Astrocyte (in vitro differentiated cells and primary cell): ENCODE measurements around the gene DNAJB6. TPM values are rescaled to one million over a fixed set of nuclear protein-coding genes. Genes with fewer than 3 reads are reported as not detected.

Experiments used
- DNase-seq: peaks from one replicate; pipeline ENCODE4 v3.0.0-alpha.2; 2010; ENCODE audit warnings: low read depth
- FAIRE-seq: peaks from 2 replicates; lab custom pipeline; 2011; peaks lifted over from hg19 to GRCh38; lab: Jason Lieb, UNC
- H2AFZ ChIP-seq: 2 replicates; pipeline ENCODE4 v1.6.0; 2012; ENCODE audit warnings: low read depth, low read length, inconsistent platforms
- H3K27ac ChIP-seq: 2 replicates; pipeline ENCODE4 v1.5.1; 2011; ENCODE audit warnings: low read depth, low read length, inconsistent platforms
- H3K27me3 ChIP-seq: 2 replicates; pipeline ENCODE4 v1.6.0; 2011; ENCODE audit warnings: low read length, inconsistent platforms; ENCODE audit not compliant: insufficient read depth
- H3K36me3 ChIP-seq: 2 replicates; pipeline ENCODE4 v1.5.1; 2011; ENCODE audit warnings: low read length, inconsistent platforms; ENCODE audit not compliant: insufficient read depth
- H3K4me1 ChIP-seq: 2 replicates; pipeline ENCODE4 v1.5.1; 2011; ENCODE audit warnings: low read length, inconsistent platforms; ENCODE audit not compliant: insufficient read depth
- H3K4me2 ChIP-seq: 2 replicates; pipeline ENCODE4 v1.6.0; 2012; ENCODE audit warnings: low read length, inconsistent platforms
- H3K4me3 ChIP-seq: 2 replicates; pipeline ENCODE4 v1.5.1; 2011; ENCODE audit warnings: low read depth, mild to moderate bottlenecking, low read length, inconsistent platforms; ENCODE audit not compliant: insufficient read depth
- H3K79me2 ChIP-seq: 2 replicates; pipeline ENCODE4 v1.6.0; 2012; ENCODE audit warnings: mild to moderate bottlenecking, low read length, inconsistent platforms; ENCODE audit not compliant: insufficient read depth
- H3K9ac ChIP-seq: 2 replicates; pipeline ENCODE4 v1.6.0; 2012; ENCODE audit warnings: mild to moderate bottlenecking, low read length, inconsistent platforms
- H3K9me3 ChIP-seq: 2 replicates; pipeline ENCODE4 v1.5.1; 2012; ENCODE audit warnings: low read depth, mild to moderate bottlenecking, low read length, inconsistent platforms; ENCODE audit not compliant: insufficient read depth
- H4K20me1 ChIP-seq: 2 replicates; pipeline ENCODE4 v1.6.0; 2012; ENCODE audit warnings: low read length, inconsistent platforms; ENCODE audit not compliant: insufficient read depth
- H3K27ac Mint-ChIP-seq: one replicate; pipeline ENCODE4 v1.8.0; 2021; ENCODE audit warnings: mild to moderate bottlenecking, mixed read lengths; ENCODE audit not compliant: unreplicated experiment
- H3K27me3 Mint-ChIP-seq: one replicate; pipeline ENCODE4 v1.8.0; 2021; ENCODE audit warnings: low read depth, mixed read lengths; ENCODE audit not compliant: unreplicated experiment
- H3K36me3 Mint-ChIP-seq: one replicate; pipeline ENCODE4 v1.8.0; 2021; ENCODE audit warnings: low read depth, mixed read lengths; ENCODE audit not compliant: unreplicated experiment
- H3K4me1 Mint-ChIP-seq: one replicate; pipeline ENCODE4 v1.8.0; 2021; ENCODE audit warnings: low read depth, mixed read lengths; ENCODE audit not compliant: unreplicated experiment
- H3K4me3 Mint-ChIP-seq: one replicate; pipeline ENCODE4 v1.8.0; 2021; ENCODE audit warnings: mild to moderate bottlenecking, moderate library complexity, mixed read lengths; ENCODE audit not compliant: unreplicated experiment
- H3K9me3 Mint-ChIP-seq: one replicate; pipeline ENCODE4 v1.8.0; 2021; ENCODE audit warnings: mild to moderate bottlenecking, mixed read lengths; ENCODE audit not compliant: unreplicated experiment
- CTCF ChIP-seq: IDR thresholded peaks from 2 replicates; pipeline ENCODE4 v1.5.1; 2011; ENCODE audit warnings: low read depth, mild to moderate bottlenecking, inconsistent platforms, low read length, moderate library complexity; ENCODE audit not compliant: insufficient read depth
- EZH2 ChIP-seq: IDR thresholded peaks from 2 replicates; pipeline ENCODE4 v1.6.1; 2012; ENCODE audit warnings: mild to moderate bottlenecking, low read length, inconsistent platforms; ENCODE audit not compliant: insufficient read depth
- total RNA-seq: library from RNA; stranded (reverse); gene quantifications from 2 replicates; pipeline ENCODE4 v1.2.1, GENCODE V29; 2021

The DNAJB6 gene
- total RNA-seq, 1 donor from 2014 or later = 179 TPM

GRCh38 chr7:157368955-157369354 is 32.2 kb downstream of the DNAJB6 start:
- no peak overlapping the region for H3K27ac ChIP-seq
- no peak overlapping the region for H3K27ac Mint-ChIP-seq
- no peak overlapping the region for H2AFZ ChIP-seq
- peaks cover 44% of the 10 kb centered on the region for H3K36me3 Mint-ChIP-seq
- DNase-seq (no peak), FAIRE-seq (no peak)
- no peak overlapping the region for H3K4me2 ChIP-seq
- no peak overlapping the region for H3K4me3 ChIP-seq
- peaks cover 60% of the 10 kb centered on the region for H3K36me3 ChIP-seq
- H3K4me1 Mint-ChIP-seq = peaks cover 4% of the 10 kb centered on the region
- H3K27me3 Mint-ChIP-seq = no peaks in the 10 kb centered on the region
- no peaks in the 10 kb centered on the region for H3K27me3 ChIP-seq
- H3K4me3 Mint-ChIP-seq = no peak overlapping the region
- no peaks in the 10 kb centered on the region for H3K9me3 Mint-ChIP-seq
- TF ChIP-seq EZH2 (no peak), CTCF (no peak)
- H3K4me1 ChIP-seq = no peaks in the 10 kb centered on the region
- H3K79me2 ChIP-seq = peaks cover 93% of the 10 kb centered on the region
- no peaks in the 10 kb centered on the region for H3K9me3 ChIP-seq
- H4K20me1 ChIP-seq = peaks cover 95% of the 10 kb centered on the region
- no peak overlapping the region for H3K9ac ChIP-seq

GRCh38 chr7:157370742-157371141 is 33.9 kb downstream of the DNAJB6 start:
- no peak overlapping the region for H2AFZ ChIP-seq
- no peak overlapping the region for H3K9ac ChIP-seq
- Mint-ChIP-seq H3K4me1 (peaks cover 10% of the 10 kb centered on the region), H3K27ac (no peak overlapping the region), H3K27me3 (no peaks in the 10 kb centered on the region), H3K36me3 (peaks cover 38% of the 10 kb centered on the region), H3K9me3 (no peaks in the 10 kb centered on the region), H3K4me3 (no peak overlapping the region)
- H3K4me2 ChIP-seq = no peak overlapping the region
- no peaks in the 10 kb centered on the region for H3K9me3 ChIP-seq
- H3K4me1 ChIP-seq = no peaks in the 10 kb centered on the region
- H3K27me3 ChIP-seq = no peaks in the 10 kb centered on the region
- no peak for TF ChIP-seq CTCF
- TF ChIP-seq EZH2 = no peak
- no peak overlapping the region for H3K27ac ChIP-seq
- H3K79me2 ChIP-seq = peaks cover 93% of the 10 kb centered on the region
- no peak overlapping the region for H3K4me3 ChIP-seq
- peaks cover 45% of the 10 kb centered on the region for H3K36me3 ChIP-seq
- FAIRE-seq (no peak), DNase-seq (no peak)
- peaks cover 95% of the 10 kb centered on the region for H4K20me1 ChIP-seq

- Histone ChIP-seq H2AFZ (no peak overlapping the region), H3K4me2 (no peak overlapping the region), H4K20me1 (peaks cover 95% of the 10 kb centered on the region), H3K4me1 (no peaks in the 10 kb centered on the region), H3K4me3 (no peak overlapping the region), H3K79me2 (peaks cover 93% of the 10 kb centered on the region), H3K27ac (no peak overlapping the region), H3K9ac (no peak overlapping the region), H3K27me3 (no peaks in the 10 kb centered on the region), H3K9me3 (no peaks in the 10 kb centered on the region), H3K36me3 (peaks cover 45% of the 10 kb centered on the region)
- DNase-seq (no peak), FAIRE-seq (no peak)
- TF ChIP-seq CTCF (no peak), EZH2 (no peak)
- no peaks in the 10 kb centered on the region for H3K27me3 Mint-ChIP-seq
- peaks cover 15% of the 10 kb centered on the region for H3K4me1 Mint-ChIP-seq
- H3K27ac Mint-ChIP-seq = no peak overlapping the region
- peaks cover 39% of the 10 kb centered on the region for H3K36me3 Mint-ChIP-seq
- no peaks in the 10 kb centered on the region for H3K9me3 Mint-ChIP-seq
- H3K4me3 Mint-ChIP-seq = no peak overlapping the region
Observed at GRCh38 chr7:157371296-157371695, 34.5 kb downstream of the DNAJB6 start.
